IMR-90 (cell line): ENCODE results near the gene CDHR1. TPM values are rescaled to one million over a fixed set of nuclear protein-coding genes. Genes with fewer than 3 reads are reported as not detected.

Source experiments
- ATAC-seq: fragments of 200-7000 bp; cut with Tn5 transposase; 2 replicates; pipeline ENCODE4 v1.9.1; 2020; ENCODE audit warnings: low read depth, mild to moderate bottlenecking, moderate library complexity
- BruUV-seq: library from RNA; stranded (reverse); fragments of 400-500 nt; replicated peaks from 2 replicates; lab custom pipeline; 2021; lab: Mats Ljungman, UMichigan
- CTCF ChIA-PET: fragments of 300-600 bp; formaldehyde crosslinking; extraction: SDS; loops from one replicate; lab custom pipeline; 2021; ENCODE audit warnings: antibody characterized with exemption; lab: Yijun Ruan, JAX
- POLR2A ChIA-PET: fragments of 300-600 bp; sonication (Branson Sonifier 250); formaldehyde crosslinking; loops from one replicate; lab custom pipeline; 2022; ENCODE audit warnings: antibody characterized with exemption; ENCODE audit not compliant: unreplicated experiment; lab: Charles Lee
- DNase-seq: peaks from one replicate; pipeline ENCODE4 v3.0.0; 2013
- H2AFZ ChIP-seq: replicated peaks from 2 replicates; pipeline ENCODE3; 2013; ENCODE audit warnings: low read length, mild to moderate bottlenecking; ENCODE audit not compliant: poor library complexity
- H2AK5ac ChIP-seq: 2 replicates; pipeline ENCODE4 v1.6.1; 2013; ENCODE audit warnings: low read depth, low read length, inconsistent platforms
- H2AK9ac ChIP-seq: replicated peaks from 2 replicates; pipeline ENCODE3; 2013; ENCODE audit warnings: mild to moderate bottlenecking, low read depth, low read length, moderate library complexity; ENCODE audit not compliant: poor library complexity
- H2BK120ac ChIP-seq: 2 replicates; pipeline ENCODE4 v1.6.1; 2013; ENCODE audit warnings: low read depth, low read length, inconsistent platforms
- H2BK15ac ChIP-seq: 3 replicates; pipeline ENCODE4 v1.6.1; 2013; ENCODE audit warnings: low read depth, low read length, inconsistent platforms
- H2BK20ac ChIP-seq: 2 replicates; pipeline ENCODE4 v1.6.1; 2013; ENCODE audit warnings: low read depth, mild to moderate bottlenecking, inconsistent platforms, low read length, moderate library complexity
- H2BK5ac ChIP-seq: 2 replicates; pipeline ENCODE4 v1.6.1; 2013; ENCODE audit warnings: mild to moderate bottlenecking, low read depth, low read length, inconsistent platforms; ENCODE audit not compliant: poor library complexity, severe bottlenecking
- H3K14ac ChIP-seq: replicated peaks from 2 replicates; pipeline ENCODE4 v1.6.1; 2013; ENCODE audit warnings: low read depth, low read length, inconsistent platforms
- H3K18ac ChIP-seq: 2 replicates; pipeline ENCODE4 v1.6.1; 2013; ENCODE audit warnings: low read depth, low read length, control low read depth
- H3K23ac ChIP-seq: 2 replicates; pipeline ENCODE4 v1.6.1; 2013; ENCODE audit warnings: low read depth, low read length, inconsistent platforms
- H3K27ac ChIP-seq: 2 replicates; pipeline ENCODE4 v1.5.1; 2013; ENCODE audit warnings: mild to moderate bottlenecking, control low read depth, low read length; ENCODE audit not compliant: insufficient read depth
- H3K27me3 ChIP-seq: 2 replicates; pipeline ENCODE4 v1.6.1; 2013; ENCODE audit warnings: low read length; ENCODE audit not compliant: control insufficient read depth, insufficient read depth
- H3K36me3 ChIP-seq: 2 replicates; pipeline ENCODE4 v1.6.1; 2013; ENCODE audit warnings: low read length, mixed read lengths; ENCODE audit not compliant: control insufficient read depth, insufficient read depth
- H3K4ac ChIP-seq: 2 replicates; pipeline ENCODE4 v1.6.1; 2013; ENCODE audit warnings: low read depth, low read length, inconsistent platforms
- H3K4me1 ChIP-seq: 2 replicates; pipeline ENCODE4 v1.6.1; 2013; ENCODE audit warnings: low read length, mixed read lengths; ENCODE audit not compliant: control insufficient read depth, insufficient read depth
- H3K4me2 ChIP-seq: 2 replicates; pipeline ENCODE4 v1.6.1; 2013; ENCODE audit warnings: low read depth, mild to moderate bottlenecking, control low read depth, low read length, moderate library complexity
- H3K4me3 ChIP-seq: 2 replicates; pipeline ENCODE4 v1.5.1; 2013; ENCODE audit warnings: low read depth, mild to moderate bottlenecking, control low read depth, low read length, moderate library complexity; ENCODE audit not compliant: insufficient read depth
- H3K56ac ChIP-seq: 2 replicates; pipeline ENCODE4 v1.6.1; 2013; ENCODE audit warnings: low read length, inconsistent platforms; ENCODE audit not compliant: insufficient read depth; ENCODE audit errors: extremely low read depth
- H3K79me1 ChIP-seq, 2 experiments: 2 replicates each; pipeline ENCODE4 v1.6.1; 2013; ENCODE audit warnings: low read length in 2 of 2, inconsistent platforms in 1 of 2, low read depth in 1 of 2
- H3K9ac ChIP-seq: 2 replicates; pipeline ENCODE4 v1.6.1; 2013; ENCODE audit warnings: low read depth, low read length, control low read depth
- H3K9me1 ChIP-seq: 2 replicates; pipeline ENCODE4 v1.6.1; 2013; ENCODE audit warnings: low read length, inconsistent platforms; ENCODE audit not compliant: insufficient read depth
- H3K9me3 ChIP-seq: 2 replicates; pipeline ENCODE4 v1.6.1; 2013; ENCODE audit warnings: low read length; ENCODE audit not compliant: control insufficient read depth, insufficient read depth
- H4K20me1 ChIP-seq: 2 replicates; pipeline ENCODE4 v1.6.1; 2013; ENCODE audit warnings: low read length, inconsistent platforms; ENCODE audit not compliant: insufficient read depth
- H4K5ac ChIP-seq: 2 replicates; pipeline ENCODE4 v1.6.1; 2013; ENCODE audit warnings: mild to moderate bottlenecking, low read depth, low read length, control low read depth
- H4K8ac ChIP-seq, 2 experiments: 2 replicates each; pipeline ENCODE4 v1.6.1; 2013; ENCODE audit warnings: low read depth in 2 of 2, low read length in 2 of 2, control low read depth in 1 of 2, inconsistent platforms in 1 of 2
- H4K91ac ChIP-seq: 2 replicates; pipeline ENCODE4 v1.6.1; 2013; ENCODE audit warnings: low read depth, low read length, inconsistent platforms; ENCODE audit not compliant: insufficient read depth
- MXI1 ChIP-seq: IDR thresholded peaks from 2 replicates; pipeline ENCODE4 v1.6.1; 2012; ENCODE audit warnings: low read depth, mild to moderate bottlenecking, low read length, moderate library complexity, borderline replicate concordance
- WGBS, 2 experiments: methylation state at CpG; one replicate each; pipeline versions ENCODE4 v1.1.5 to v1.1.7; 2013; ENCODE audit warnings: missing lambda C conversion rate in 2 of 2; ENCODE audit not compliant: insufficient read length in 1 of 2; ENCODE audit errors: extremely low coverage in 2 of 2; 5-methylcytosine and 5-hydroxymethylcytosine counted together
- dilution Hi-C: fragments of 300-500 bp; cut with HindIII; formaldehyde crosslinking; loops from one replicate; pipeline ENCODE4 v1.14.3; 2018; ENCODE audit warnings: low sequenced_read_pairs; ENCODE audit not compliant: unreplicated experiment
- in situ Hi-C: fragments of 300-500 bp; cut with MboI; formaldehyde crosslinking; loops from 3 replicates; pipeline ENCODE4 v1.14.3; 2019; ENCODE audit warnings: low sequenced_read_pairs, inconsistent platforms, mixed read lengths
- intact Hi-C: fragments of 100-400 bp; cut with micrococcal nuclease; formaldehyde crosslinking; loops from 2 replicates; pipeline ENCODE4 v1.10.0; 2022
- polyA plus RNA-seq, 3 experiments: library from polyadenylated mRNA; depleted of rRNA; stranded (reverse); fragments of >200 nt; gene quantifications; 2 replicates each; pipeline ENCODE4 v1.2.3, GENCODE V29; 2012; ENCODE audit warnings: low replicate concordance in 1 of 3
- total RNA-seq: library from RNA; depleted of rRNA; stranded (reverse); fragments of >200 nt; gene quantifications from 2 replicates; pipeline ENCODE4 v1.2.3, GENCODE V29; 2012; rRNA removed
- TF ChIP-seq, protein P1 (sequence below): fragments of 150-350 bp; IDR thresholded peaks from 2 replicates; pipeline ENCODE4 v1.6.1; 2017; ENCODE audit warnings: mild to moderate bottlenecking, antibody characterized with exemption, low read length, low read depth

The CDHR1 gene
- total and polyA plus RNA-seq, 2 of the 4 experiments (the other 2 are of a cell fraction) = not detected

- Histone ChIP-seq H3K23ac (no peak overlapping the region), H3K18ac (0 out of 2 replicates have a peak overlapping the region, but pooled peaks have one; percentile 19), H2BK120ac (peak overlapping the region; percentile 66), H4K5ac (peak overlapping the region; percentile 17; the same call in 1 of the 2 replicates), H3K4ac (peak overlapping the region; percentile 48; the same call in 1 of the 2 replicates), H3K36me3 (no peaks in the 10 kb centered on the region), H2AK9ac (no peak overlapping the region), H3K56ac (no peak overlapping the region), H3K14ac (no peak overlapping the region), H3K4me3 (no peak overlapping the region), H3K4me1 (peaks cover 2% of the 10 kb centered on the region; the same call in 1 of the 2 replicates), H4K20me1 (no peaks in the 10 kb centered on the region), H2BK15ac (peak overlapping the region; percentile 57; the same call in 1 of the 3 replicates), H2AFZ (no peak overlapping the region), H2BK20ac (peak overlapping the region; percentile 54; the same call in 1 of the 2 replicates), H3K4me2 (no peak overlapping the region), H4K91ac (peak overlapping the region; percentile 40; the same call in 1 of the 2 replicates), H3K9me3 (no peaks in the 10 kb centered on the region), H2AK5ac (0 out of 2 replicates have a peak overlapping the region, but pooled peaks have one; percentile 27), H3K79me1 (no peaks in the 10 kb centered on the region), H4K8ac (no peak overlapping the region), H3K9ac (no peak overlapping the region), H3K27ac (no peak overlapping the region), H3K9me1 (no peaks in the 10 kb centered on the region; the same call in 1 of the 2 replicates), H2BK5ac (peak overlapping the region; percentile 16), H3K27me3 (no peaks in the 10 kb centered on the region)
- ChIA-PET CTCF (interaction anchor here (0.7 to 5.4 kb wide), 3 partner anchors 83 to 268 kb away, joined by 3 to 54 read pairs (median 4); no protein-coding TSS in a partner anchor), POLR2A (no interaction called here)
- no CpG with 5 or more reads among the region's 1 CpG for WGBS, 2 experiments
- in situ Hi-C loops (loop anchor here (5.0 to 10.0 kb wide), 2 partner anchors 96 to 263 kb away; no protein-coding TSS in a partner anchor), intact Hi-C loops (loop anchor here (5.0 kb wide), 1 partner anchor 58 kb away; the partner anchor contains the start of gene CCSER2), dilution Hi-C loops (no loop called here)
- no peak for DNase-seq
- BruUV-seq = no TSS peak
- ATAC-seq = no peak
- TF ChIP-seq, protein P1, sequence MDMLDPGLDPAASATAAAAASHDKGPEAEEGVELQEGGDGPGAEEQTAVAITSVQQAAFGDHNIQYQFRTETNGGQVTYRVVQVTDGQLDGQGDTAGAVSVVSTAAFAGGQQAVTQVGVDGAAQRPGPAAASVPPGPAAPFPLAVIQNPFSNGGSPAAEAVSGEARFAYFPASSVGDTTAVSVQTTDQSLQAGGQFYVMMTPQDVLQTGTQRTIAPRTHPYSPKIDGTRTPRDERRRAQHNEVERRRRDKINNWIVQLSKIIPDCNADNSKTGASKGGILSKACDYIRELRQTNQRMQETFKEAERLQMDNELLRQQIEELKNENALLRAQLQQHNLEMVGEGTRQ = peak; percentile 62
- TF ChIP-seq MXI1 = no peak
Measured at GRCh38 chr10:84269162-84269561, 74.8 kb downstream of the CDHR1 start.

Other genes with a start within 250 kb of the CDHR1 start
- 185 and 186 TPM in 2 replicates for gene GHITM, start 55.0 kb upstream of the CDHR1 start, total RNA-seq
- 91.9 and 103 TPM in 2 replicates for gene GHITM, start 55.0 kb upstream of the CDHR1 start, polyA plus RNA-seq (2012; rRNA removed)
- not detected in 2 replicates for gene GPR15LG, start 20.7 kb upstream of the CDHR1 start, total RNA-seq
- gene GPR15LG, start 20.7 kb upstream of the CDHR1 start, polyA plus RNA-seq (2012; rRNA removed) = not detected in 2 replicates
- not detected in 2 replicates for gene LRIT2, start 31.0 kb downstream of the CDHR1 start, total RNA-seq
- not detected in 2 replicates for gene LRIT2, start 31.0 kb downstream of the CDHR1 start, polyA plus RNA-seq (2012; rRNA removed)
- not detected in 2 replicates for gene LRIT1, start 47.0 kb downstream of the CDHR1 start, total RNA-seq
- gene LRIT1, start 47.0 kb downstream of the CDHR1 start, polyA plus RNA-seq (2012; rRNA removed) = not detected in 2 replicates
- gene RGR, start 50.5 kb downstream of the CDHR1 start, total RNA-seq = not detected in 2 replicates
- gene RGR, start 50.5 kb downstream of the CDHR1 start, polyA plus RNA-seq (2012; rRNA removed) = not detected in 2 replicates
- gene CCSER2, start 134.1 kb downstream of the CDHR1 start, total RNA-seq = 27.8 and 31.7 TPM in 2 replicates
- 18.0 and 20.4 TPM in 2 replicates for gene CCSER2, start 134.1 kb downstream of the CDHR1 start, polyA plus RNA-seq (2012; rRNA removed)